HG03439 (cell line): Measurements from ENCODE around the gene SLC28A1.
"Not testable (repeated sequence)": the region's sequence is repeated elsewhere in the genome, so short reads cannot be mapped to it uniquely, and the experiment has no call there.

Source experiments
- ATAC-seq: cut with Tn5 transposase; IDR thresholded peaks from one replicate; pipeline ENCODE4 v1.9.1; 2021; ENCODE audit warnings: mild to moderate bottlenecking, moderate library complexity; ENCODE audit not compliant: unreplicated experiment

The SLC28A1 gene

DNA sequence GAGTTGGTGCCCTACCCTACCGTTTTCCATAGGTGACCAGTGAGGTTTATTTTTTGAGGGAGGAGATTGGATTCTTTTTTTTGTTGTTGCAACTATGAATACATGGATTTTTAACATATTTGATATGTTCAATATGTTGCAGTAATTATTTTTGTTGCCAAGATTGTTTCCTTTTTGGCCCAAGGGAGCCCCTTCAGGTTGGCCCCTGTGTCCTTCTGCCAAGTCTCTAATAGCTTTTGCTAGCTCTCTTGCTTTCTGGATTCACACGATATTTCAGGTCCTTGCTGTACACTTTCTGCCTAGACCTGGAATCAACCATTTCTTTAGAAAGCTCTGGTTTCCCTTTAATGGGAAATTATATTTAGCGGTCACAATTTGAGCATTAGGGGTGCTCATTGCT, 22.7 kb upstream of the SLC28A1 start:
- ATAC-seq = no peak

DNA sequence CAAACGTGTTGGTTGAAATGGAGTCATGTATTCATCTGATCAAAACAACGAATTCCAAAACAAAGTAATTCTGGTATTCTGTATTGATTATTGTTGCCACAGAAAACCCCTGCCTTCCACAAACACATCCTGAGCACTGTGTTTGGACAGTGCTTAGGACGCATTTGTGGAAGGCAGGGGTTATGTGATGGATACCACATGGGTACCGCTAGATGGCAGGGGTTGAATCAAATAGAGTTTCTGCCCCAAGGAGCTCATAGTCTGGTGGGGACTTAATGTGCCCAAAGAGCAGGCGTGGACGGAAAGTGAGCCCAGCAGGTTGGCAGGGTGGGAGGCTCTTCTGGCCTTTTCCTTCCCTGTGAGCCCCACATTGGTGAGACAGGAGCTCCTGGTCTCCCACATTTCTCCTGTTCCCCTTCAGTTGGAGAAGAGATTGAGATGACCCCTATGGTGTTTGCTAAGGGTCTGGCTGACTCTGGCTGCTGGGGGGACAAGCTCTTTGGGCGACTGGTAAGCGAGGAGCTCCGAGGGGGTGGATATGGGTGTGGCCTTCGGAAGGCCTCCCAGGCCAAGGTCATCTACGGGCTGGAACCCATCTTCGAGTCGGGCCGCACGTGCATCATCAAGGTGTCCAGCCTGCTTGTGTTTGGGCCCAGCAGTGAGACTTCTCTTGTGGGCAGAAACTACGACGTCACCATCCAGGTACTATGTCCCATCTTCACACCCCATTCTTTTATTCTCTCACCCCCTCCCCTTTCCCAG, 22.1 kb upstream of the SLC28A1 start:
- no peak for ATAC-seq

DNA sequence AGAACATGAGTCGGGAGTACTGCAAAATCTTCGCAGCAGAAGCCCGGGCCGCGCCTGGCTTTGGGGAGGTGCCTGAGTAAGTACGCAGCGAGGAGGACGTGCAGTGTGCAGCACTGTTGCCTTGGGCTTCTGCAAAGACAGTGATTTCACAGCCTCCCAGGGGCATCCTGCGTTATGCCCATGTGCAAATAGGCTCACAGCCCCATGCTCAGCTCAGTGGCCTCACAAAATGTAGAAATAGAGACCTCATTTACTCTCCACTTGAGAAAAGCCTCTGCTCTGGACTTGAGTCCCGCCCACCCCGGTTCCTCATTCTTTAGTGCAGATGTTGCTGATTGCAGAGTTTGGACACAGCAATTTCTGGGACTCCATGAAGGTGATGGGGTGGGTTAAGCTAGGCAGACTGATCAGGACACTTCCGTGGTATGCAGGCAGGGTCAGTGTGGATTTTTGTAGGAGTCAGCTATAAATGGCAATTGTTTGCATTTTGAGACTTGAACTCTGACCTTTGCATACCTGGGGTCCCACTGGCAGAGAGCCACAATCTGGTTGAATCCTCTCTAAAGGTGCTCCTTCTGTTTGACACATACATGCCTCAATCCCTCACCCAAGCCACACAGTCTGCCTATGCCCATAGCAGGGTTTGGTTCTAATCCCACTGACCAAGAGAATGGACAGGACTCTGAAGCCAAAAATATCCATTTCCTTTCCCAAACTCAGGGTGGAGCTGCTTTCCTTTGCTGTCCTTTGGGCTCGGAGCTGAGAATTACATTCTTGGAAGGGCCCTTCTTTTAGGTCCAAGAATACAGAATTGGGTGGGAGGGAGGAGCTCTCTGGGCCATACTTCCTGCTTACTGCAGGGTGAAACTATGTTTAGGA, 20.7 kb upstream of the SLC28A1 start:
- no peak for ATAC-seq

DNA sequence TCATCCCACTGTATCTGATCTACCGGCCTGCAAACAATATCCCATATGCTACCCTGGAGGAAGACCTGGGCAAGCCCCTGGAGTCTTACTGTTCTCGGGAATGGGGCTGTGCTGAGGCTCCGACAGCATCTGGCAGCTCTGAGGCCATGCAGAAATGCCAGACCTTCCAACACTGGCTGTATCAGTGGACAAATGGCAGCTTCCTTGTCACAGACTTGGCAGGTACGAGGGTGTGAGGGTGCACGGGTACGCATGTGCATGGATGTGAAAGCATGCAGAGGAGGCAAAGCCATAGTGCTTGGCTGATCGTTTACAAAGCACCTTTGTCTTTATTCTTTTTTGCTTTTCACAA, 20.0 kb upstream of the SLC28A1 start:
- no peak for ATAC-seq

DNA sequence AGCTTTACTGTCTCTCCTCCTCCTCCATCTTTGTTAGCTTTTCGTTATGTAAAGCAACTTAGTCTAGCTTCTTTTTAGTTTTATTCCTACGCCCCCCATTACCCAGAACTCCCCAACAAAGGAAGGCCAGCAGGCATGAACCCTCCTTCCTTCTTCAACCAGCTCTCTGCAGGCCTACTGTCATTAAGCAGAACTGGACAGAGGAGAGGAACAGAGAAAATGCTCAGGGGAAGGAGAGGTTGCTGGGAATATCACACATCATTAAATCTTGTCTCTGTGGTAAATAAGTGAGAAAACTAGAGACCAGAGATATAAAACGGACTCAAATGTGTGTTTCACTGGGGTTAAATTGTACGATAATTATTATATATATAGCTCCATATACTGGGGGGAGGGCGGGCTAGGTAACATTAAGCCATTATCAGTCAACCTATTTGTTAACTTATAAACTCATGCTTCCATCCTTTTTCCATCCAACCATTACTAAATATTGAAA, 19.3 kb upstream of the SLC28A1 start:
- ATAC-seq = no peak

DNA sequence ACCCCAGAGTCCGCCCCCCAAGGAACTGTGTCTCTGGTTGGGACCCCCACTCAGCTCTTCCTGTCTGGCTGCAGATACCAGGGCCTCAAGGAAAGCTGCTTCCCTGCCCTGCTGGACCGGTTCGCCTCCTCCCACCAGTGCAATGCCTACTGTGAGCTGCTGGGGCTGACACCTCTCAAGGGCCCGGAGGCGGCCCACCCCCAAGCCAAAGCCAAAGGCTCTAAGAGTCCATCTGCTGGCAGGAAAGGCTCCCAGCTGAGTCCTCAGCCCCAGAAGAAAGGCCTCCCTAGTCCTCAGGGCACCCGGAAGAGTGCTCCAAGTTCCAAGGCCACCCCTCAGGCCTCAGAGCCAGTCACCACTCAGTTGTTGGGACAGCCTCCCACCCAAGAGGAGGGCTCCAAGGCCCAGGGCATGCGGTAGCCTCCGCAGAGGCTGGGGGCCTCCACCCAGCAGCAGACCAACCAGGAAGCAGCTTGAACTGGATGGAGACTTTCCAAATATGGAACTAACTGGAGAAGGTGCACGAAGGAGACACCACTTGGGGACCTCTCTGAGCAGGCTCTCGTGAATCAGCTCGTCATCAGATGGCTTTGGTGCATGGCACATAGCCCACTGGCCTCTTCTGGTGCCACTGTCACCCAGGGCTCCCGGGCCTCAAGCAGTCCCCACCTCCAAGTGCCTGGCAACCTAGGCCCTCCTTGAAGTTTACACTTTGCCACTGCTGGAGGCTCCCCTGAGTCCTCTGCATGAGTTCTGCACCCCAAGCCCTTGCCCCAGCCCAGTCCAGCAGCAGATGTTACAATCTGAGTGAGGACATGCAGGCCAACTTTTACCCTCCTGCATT, 16.2 kb upstream of the SLC28A1 start:
- ATAC-seq = no peak

DNA sequence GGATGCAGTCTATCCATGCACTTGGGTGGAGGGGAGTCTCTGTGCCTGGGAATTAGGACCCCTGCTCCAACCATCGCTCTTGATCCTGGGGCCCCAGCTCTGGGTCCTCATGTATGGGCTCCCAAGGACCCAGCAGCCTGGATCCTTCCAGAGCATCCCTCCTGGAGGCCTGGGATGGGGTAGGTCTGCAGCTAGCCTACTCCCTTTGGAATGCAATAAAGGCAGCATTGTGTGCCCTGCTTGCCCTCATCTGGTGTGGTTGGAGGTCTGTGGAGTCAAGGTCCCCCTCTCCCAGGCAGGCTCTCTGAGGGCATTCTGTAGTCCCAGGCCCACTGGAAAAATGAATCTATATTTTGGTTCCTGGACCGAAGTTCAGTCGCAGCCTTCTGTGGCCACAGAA, 15.0 kb upstream of the SLC28A1 start:
- no peak for ATAC-seq

DNA sequence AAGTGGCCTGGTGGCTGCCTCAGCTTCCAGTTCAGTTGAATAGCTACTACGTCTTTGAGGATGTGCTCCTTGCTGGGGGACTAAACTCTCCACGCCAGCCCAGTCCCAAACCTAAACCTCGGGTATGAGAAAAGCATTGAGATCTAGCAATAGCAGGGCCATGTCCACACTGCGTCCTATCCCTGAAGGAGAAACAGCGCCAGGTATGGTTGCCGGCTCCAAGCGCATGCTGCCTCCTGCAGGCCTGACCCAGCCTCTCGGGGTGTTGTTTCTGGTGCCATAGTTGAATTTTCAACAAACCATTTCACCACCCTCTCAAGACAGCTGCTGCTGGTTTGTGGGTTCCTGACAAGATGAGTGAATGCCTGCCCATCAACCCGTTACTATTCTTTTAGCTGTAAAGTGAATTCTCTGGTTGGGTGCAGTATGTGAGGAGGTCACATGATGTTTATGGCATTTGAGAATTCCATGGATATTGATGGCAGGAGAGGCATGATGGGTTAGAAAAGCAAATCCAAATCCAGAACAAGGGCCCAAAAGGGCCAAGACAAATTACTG, 13.0 kb upstream of the SLC28A1 start:
- ATAC-seq = no peak

DNA sequence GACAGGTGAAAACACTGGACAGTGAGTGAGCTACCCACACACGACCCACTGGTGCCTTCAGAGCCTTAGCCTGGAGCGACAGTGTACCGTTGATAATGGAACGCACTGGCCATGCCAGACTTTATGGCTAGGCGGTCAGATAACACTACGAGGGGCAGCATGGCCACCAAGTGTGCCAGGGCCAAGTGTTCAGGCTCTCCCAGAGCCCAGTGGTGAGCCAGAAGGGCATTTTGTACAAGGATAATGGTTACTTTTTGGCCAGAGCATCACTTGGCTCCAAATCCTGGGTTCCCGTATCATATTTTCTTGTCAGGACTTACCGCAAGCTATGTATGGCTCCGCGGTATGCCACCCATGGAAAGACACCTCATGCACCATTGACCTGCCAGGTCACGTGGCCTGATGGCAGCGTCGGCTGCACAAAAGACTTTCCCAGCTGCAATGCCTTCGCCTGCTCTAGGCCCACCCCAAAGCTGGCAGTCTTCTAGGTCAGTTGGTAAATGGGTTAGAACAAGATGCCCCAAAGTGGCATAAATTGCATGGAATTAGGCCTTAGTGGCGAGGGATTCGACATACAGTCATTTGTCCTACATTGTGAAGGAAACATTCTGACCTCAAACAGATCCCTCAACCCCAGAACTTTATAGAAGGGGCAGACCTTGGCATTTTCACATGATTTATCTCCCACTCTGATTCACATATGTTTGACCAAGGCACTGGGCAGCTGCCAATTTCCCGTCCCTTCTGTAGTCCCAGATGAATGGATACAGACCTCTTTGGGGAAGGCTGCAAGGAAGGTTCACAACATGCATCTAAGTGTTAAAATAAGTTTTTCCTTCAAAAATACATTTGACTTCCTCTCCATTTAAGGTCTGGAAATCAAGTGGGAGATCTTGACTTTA, 12.2 kb upstream of the SLC28A1 start:
- no peak for ATAC-seq

DNA sequence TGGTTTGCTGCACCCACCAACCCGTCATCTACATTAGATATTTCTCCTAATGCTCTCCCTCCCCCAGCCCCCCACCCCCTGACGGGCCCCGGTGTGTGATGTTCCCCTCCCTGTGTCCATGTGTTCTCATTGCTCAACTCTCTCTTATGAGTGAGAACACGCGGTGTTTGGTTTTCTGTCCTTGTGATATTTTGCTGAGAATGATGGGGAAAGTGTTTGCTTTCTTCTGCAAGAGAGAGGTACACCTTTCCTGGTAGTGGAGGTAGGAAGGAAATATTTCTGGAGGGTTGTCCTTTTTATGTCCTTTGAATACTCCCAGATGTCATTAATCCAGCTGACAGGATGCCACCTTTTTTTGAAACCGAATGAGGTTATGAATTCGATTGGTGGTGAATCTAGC, 10.5 kb upstream of the SLC28A1 start:
- ATAC-seq = no peak

DNA sequence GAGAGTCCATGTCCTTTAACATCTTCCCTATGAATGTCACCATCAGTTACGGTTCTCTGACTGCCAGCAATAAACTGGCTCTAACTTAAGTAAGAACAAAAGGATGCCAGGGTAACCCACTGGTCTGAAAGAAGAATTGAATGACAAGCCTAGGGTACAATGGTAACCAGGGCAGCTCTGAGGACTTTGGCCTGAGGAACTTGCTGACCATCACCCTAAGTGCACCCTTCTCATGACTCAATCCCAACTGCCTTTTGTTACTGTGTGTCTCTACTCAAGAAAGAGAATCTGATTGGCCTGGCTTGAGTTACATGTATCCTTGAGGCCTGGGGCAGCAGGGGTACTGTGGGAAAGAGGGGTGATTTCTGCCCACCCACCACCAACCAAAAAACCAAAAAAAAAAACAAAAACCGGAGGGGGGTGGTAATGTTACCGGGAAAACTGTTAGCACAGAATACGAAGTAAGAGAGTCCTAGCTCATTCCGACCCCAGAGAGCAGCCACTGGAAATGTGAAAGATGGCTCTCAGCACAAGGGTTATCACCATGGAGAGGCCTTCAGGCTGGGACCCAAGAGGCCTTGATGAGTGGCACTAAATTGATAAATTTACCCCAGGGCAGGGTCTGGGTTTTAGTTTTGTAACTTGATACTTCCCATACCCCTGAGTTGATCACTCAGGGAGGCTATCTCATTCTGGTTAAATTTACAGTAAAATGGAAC, 9.3 kb upstream of the SLC28A1 start:
- ATAC-seq = no peak

DNA sequence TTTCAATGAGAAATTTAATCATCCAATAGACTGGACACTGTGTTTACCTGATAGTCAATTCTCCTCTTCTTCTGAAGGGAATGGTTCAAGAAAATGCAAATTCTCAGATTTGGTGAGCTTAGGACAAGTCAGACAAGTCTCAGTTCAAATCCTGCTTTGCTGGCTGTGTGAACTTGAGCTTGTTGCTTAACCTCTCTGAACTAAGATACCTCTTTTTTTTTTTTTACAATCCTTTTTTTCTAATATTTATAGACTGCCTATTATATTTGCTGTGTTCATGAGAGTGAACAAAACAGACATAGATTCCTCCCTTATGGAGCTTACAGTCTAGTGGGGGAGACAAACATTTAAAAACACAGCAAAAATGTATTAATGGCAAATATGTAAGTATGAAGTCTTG, 8.2 kb upstream of the SLC28A1 start:
- ATAC-seq = no peak

DNA sequence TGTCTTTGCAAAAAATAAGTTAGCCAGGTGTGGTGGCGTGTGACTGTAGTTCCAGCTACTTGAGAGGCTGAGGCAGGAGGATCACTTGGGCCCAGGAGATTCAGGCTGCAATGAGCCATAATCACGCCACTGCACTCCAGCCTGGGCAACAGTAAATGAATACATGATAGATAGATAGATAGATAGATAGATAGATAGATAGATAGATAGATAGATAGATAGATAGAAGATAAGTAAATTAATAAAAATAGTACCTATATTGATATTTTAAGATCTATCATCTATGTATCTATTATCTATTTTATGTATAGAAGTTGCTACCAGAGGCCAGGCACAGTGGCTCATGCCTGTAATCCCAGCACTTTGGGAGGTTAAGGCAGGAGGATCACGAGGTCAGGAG, 6.8 kb upstream of the SLC28A1 start:
- not testable (repeated sequence) for ATAC-seq

DNA sequence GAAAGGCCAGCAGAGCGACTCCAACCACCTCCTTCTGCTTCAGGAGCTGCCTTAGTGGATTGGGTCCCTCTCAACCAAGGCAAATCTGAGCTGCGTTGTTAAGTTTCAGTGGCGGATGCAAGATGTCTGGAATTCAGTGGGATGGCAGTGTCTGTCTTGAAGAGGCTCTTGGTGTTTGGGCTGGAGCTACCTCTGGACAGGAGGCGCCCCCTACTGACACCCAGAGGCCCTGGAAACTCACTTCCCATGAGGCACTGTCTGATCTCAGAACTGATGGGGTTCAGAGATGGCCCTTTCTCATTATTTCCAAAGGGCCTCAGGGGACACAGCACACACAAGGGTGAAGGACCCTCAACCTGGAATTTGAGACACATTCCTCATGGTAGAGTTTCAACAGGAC, 6.0 kb upstream of the SLC28A1 start:
- no peak for ATAC-seq

DNA sequence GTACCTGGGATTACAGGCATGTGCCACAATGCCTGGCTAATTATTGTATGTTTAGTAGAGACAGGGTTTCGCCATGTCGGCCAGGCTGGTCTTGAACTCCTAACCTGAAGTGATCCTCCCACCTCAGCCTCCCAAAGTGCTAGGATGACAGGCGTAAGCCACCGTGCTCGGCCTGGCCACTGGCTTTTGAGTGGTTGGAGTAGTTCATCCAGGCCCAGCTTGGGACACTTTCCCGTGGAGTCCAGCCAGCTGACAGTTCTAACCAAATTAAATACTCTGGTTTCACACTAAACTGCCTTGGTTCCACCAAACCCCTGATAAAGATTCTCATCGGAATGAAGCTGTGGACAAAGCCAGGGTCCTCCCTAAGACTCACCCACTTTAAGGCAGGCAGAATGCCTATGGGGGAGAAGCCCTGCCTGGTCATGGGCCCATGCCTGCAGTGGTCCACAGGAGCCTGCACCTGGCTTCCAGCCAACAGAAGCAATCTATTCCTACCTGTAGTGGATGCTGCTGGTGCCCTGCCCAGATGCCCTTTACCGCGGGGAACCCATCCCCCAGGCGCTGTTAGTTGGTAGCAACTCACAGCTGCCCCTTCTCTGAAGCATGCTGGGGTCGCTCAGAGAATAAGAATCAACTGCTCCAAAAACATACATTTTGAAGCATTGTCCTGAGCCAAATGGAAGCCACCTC, 5.2 kb upstream of the SLC28A1 start:
- no peak for ATAC-seq

DNA sequence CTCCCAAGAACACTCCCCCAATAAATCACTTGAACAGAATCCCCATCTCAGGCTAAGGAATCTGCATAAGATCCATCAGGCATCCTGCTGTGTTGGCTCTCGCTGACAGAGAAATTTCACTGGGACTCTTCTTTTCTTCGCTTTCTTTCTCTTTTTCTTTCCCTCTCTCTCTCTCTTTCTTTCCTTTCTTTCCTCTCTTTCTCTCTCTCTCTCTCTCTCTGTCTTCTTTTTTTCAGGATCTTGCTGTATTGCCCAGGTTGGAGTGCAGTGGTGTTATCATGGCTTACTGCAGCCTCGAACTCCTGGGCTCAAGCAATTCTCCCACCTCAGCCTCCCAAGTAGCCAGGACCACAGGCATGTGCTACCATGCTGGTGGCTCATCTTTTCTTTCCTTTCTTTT, 4.5 kb upstream of the SLC28A1 start:
- ATAC-seq = no peak

DNA sequence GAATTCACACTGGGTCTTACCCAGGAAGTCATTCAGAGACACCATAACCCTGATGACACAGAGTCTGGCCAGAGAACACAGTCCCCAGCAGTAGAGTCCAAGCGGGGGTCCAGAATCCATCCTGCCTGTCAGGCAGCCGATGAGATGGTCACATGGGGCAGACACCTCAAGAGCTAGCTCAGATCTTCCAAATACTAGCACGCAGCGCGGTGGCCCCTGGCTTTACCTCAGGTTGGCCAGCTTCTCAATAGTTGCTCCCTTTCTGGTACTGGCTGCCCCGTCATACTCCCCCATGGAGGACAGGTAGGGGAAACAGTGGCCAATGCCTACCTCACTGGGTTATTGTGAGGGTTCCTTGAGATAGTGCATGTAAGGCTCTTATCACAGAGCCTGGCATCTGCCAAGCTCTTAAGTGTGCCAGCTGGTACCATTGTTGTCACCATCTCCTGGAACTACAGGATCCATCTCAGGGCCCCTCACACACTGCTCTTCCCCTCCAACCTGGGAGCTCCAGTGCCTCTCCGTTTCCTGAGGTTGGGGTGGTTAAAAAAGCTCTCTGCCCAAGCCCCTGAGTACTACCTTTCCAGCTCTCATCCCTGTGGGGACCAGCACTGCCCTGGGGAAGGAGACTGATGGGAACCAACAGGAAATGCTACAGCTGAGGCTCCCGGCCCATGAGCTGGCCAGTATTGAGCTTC, 3.5 kb upstream of the SLC28A1 start:
- ATAC-seq = no peak

DNA sequence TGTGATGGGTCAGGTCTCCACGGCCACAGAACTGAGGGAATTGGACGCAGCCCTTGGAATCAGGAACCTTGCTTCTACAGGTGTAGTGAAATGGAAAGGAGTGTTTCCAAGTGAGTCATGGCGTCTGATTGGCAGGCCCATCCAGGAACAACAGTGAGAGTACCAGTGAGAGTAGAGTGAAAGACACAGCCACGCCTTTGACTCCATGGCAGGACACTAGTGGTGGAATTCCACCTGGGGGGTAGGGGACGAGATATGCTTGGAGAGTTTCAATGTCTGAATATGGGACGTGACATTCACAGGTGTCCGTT, 3.0 kb upstream of the SLC28A1 start:
- no peak for ATAC-seq
